ENCODE data around the gene ZFPM1.
"Not testable (repeated sequence)": the region's sequence is repeated elsewhere in the genome, so short reads cannot be mapped to it uniquely, and the experiment has no call there.

ZFPM1 gene

GRCh38 chr16:88484505-88485365 lies 31.7 kb downstream of the ZFPM1 start:
- DNase-seq: no peak

GRCh38 chr16:88485366-88485741 lies 32.3 kb downstream of the ZFPM1 start:
- not testable (repeated sequence) for DNase-seq

- DNase-seq: no peak
Observed at GRCh38 chr16:88486398-88487123, 33.5 kb downstream of the ZFPM1 start.

GRCh38 chr16:88487124-88487432 lies 34.0 kb downstream of the ZFPM1 start:
- DNase-seq: no peak

GRCh38 chr16:88487920-88488851 lies 35.1 kb downstream of the ZFPM1 start:
- no peak for DNase-seq

GRCh38 chr16:88489163-88489741 lies 36.2 kb downstream of the ZFPM1 start:
- DNase-seq: no peak

GRCh38 chr16:88491001-88491559 lies 38.0 kb downstream of the ZFPM1 start:
- no peak for DNase-seq

- no peak for DNase-seq
Observed at GRCh38 chr16:88491560-88492310, 38.7 kb downstream of the ZFPM1 start.

GRCh38 chr16:88493879-88494278 lies 40.8 kb downstream of the ZFPM1 start:
- DNase-seq: no peak

GRCh38 chr16:88494335-88495154 lies 41.5 kb downstream of the ZFPM1 start:
- DNase-seq: no peak

GRCh38 chr16:88495268-88495772 lies 42.2 kb downstream of the ZFPM1 start:
- DNase-seq: no peak

- DNase-seq: no peak
Observed at GRCh38 chr16:88497561-88498462, 44.7 kb downstream of the ZFPM1 start.

- no peak for DNase-seq
Observed at GRCh38 chr16:88498576-88499208, 45.6 kb downstream of the ZFPM1 start.

- no peak for DNase-seq
Observed at GRCh38 chr16:88499292-88499691, 46.2 kb downstream of the ZFPM1 start.

GRCh38 chr16:88499836-88500251 lies 46.8 kb downstream of the ZFPM1 start:
- DNase-seq: no peak

GRCh38 chr16:88500255-88500661 lies 47.2 kb downstream of the ZFPM1 start:
- no peak for DNase-seq

GRCh38 chr16:88502371-88502770 lies 49.3 kb downstream of the ZFPM1 start:
- no peak for DNase-seq

GRCh38 chr16:88502776-88503280 lies 49.7 kb downstream of the ZFPM1 start:
- DNase-seq: no peak

GRCh38 chr16:88503374-88503770 lies 50.3 kb downstream of the ZFPM1 start:
- DNase-seq: no peak

Measured in DMS79 (cell line).